GM10266 (cell line): ENCODE measurements around the gene PVALEF.

Experiments used
- DNase-seq: peaks from one replicate; pipeline ENCODE4 v3.0.0; 2012; ENCODE audit errors: extremely low spot score
- TF ChIP-seq, protein P1 (sequence below): IDR thresholded peaks from 2 replicates; pipeline ENCODE4 v1.5.1; 2012; ENCODE audit warnings: mild to moderate bottlenecking, low read depth; ENCODE audit not compliant: control insufficient read depth, insufficient read depth; ENCODE audit errors: missing control alignments

PVALEF gene

DNA sequence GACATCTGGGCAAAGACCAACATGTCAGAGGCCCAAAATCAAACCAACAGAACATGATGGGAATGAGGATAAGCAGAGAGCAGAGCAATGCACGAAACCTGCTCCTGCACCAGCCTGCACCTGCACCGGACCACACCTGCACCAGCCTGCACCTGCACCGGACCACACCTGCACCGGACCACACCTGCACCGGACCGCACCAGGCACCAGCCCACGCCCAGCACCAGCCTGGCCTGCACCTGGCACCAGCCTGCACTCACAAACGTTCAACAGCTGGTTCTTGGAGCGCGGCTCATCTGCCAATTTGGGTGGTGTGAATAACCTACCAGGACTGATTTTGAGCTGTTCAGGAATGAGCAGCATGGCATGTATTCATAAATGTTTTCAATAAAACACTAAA lies 39.3 kb downstream of the PVALEF start:
- TF ChIP-seq, protein P1, sequence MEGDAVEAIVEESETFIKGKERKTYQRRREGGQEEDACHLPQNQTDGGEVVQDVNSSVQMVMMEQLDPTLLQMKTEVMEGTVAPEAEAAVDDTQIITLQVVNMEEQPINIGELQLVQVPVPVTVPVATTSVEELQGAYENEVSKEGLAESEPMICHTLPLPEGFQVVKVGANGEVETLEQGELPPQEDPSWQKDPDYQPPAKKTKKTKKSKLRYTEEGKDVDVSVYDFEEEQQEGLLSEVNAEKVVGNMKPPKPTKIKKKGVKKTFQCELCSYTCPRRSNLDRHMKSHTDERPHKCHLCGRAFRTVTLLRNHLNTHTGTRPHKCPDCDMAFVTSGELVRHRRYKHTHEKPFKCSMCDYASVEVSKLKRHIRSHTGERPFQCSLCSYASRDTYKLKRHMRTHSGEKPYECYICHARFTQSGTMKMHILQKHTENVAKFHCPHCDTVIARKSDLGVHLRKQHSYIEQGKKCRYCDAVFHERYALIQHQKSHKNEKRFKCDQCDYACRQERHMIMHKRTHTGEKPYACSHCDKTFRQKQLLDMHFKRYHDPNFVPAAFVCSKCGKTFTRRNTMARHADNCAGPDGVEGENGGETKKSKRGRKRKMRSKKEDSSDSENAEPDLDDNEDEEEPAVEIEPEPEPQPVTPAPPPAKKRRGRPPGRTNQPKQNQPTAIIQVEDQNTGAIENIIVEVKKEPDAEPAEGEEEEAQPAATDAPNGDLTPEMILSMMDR: no peak
- no peak for DNase-seq

DNA sequence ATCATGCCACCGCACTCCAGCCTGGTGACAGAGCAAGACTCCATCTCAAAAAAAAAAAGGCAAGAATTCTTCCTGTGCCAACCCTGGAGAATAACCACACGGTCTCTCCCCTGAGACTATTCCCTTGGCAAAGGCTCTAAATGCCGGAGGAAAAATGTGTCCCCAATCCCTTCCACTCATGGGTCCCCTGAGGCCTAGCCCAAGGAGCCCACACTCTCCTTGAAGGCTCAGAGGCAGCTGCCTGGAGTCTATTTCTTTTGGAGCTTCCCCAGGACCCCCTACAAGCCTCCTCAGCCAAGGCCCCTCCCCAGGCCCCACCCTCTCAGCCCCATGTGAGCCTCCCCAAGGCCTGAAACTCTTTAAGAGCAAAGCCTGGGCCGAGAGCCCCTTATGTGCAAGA lies 40.9 kb downstream of the PVALEF start:
- TF ChIP-seq, protein P1: no peak
- no peak for DNase-seq

DNA sequence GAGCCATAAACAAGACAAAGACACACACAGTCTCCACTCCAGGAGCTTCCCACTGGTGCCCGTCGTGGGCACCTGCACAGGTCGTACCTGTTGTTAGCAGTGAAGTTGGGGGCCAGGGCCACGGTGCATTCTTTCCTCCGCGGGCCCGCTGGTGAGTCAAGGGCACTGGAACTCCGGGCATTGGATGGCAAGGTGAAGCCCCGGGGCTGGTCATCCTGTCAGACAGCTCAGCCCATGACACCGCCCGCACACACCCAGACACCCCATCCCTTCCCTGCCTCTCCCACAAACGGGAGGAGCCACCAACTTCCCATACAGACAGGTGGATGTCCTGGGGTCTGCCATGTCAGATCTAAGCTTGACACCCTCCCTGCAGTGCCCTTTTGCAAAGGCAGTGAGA lies 41.4 kb downstream of the PVALEF start:
- TF ChIP-seq, protein P1: no peak
- no peak for DNase-seq

DNA sequence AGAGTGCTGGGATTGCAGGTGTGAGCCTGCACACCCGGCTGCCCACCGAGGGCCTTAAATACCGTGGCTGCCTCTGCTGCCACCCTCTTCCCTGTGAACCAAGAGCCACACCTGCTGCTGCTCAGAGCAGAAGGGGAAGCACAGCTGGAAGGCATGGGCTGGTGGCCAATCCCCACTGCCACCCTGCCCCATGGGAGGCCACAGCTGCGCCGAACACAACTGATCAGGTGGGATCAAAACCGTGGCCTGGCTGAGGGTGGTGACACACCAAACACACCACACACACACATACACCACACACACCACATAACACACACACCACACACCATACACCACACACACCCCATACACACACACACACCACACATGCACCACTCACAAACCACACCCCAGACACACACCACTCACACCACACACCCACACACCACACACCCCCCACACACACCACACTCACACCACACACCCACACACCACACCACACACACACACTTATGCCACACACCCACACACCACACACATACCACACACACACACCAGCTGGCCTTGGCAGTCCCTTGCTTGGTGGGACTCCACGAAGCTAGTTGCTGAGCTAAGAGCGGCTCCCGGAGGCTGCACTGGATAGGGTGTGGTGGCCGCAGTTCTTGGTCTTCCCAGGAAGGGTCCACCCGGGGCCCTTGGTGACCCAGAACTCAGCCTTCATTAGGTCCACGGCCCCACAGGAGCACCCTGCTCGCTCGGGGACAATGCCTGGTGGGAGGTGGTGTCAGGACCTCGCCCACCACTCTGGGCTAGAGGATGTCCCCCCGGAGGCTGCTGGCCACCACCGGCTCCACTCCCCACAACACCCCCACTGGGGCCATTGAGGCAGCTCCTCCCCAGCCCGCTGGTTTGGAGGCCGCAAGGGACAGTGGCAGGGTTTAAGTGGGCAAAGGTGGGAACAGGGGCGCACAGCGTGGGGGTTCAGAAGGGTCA lies 42.6 kb downstream of the PVALEF start:
- DNase-seq: no peak

DNA sequence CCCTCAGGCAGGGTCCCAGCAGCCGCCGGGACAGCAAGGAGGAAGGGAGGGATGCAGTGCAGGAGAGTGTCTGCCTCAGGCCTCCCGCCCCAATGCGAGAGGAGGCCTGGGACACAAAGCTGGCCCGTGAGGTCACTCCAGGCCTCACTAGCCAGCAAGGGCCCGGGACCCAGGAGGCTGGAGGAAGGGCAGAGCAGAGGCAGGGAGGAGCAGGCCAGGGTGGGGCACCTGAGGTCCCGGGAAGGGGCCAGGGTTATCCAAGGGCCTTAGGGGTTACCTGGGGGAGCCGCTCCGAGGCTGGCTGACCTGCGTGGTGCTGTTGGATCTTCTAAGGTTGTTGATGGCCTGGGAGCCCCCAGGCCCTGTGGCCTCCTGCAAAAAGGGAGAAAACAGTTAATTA lies 43.3 kb downstream of the PVALEF start:
- TF ChIP-seq, protein P1: no peak
- DNase-seq: no peak

More for the DNA sequence above, 42.6 kb downstream of the PVALEF start:
- TF ChIP-seq, protein P1: no peak

DNA sequence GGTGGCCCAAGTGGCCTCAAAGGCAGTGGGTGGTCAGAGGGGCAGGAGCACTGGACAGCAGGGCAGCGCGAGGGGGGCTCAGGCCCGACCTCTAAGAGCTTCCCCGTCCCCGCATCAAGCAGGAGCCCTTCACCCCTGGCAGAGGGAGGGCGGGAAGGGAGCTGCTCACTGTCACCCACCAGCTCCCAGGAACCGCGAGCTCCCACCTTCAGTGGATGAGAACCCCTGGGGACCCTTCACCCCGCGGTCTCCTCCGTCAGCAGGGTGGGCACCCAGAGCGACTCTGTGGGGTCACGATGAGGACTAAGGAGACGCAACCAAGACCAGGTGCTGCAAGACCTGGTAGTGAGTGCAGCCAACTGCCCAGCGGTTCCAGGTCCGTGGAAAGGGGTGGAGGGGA lies 43.8 kb downstream of the PVALEF start:
- TF ChIP-seq, protein P1: no peak
- DNase-seq: no peak

DNA sequence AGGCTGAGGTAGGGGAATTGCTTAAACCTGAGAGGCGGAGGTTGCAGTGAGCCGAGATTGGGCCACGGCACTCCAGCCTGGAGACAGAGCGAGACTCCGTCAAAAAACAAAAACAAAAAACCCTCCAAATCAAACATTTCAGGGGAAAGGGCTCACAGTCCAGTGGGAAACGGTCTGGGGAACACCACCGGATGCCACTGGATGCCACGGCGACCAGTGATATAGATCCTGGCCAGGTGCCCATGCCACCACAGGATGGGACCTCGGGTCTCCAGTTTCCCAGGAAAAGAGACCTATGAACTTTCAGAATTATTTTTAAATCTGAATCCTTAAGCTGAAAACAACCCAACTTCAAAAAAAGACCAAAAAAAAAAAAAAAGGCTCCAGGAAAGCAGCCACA lies 45.2 kb downstream of the PVALEF start:
- TF ChIP-seq, protein P1: no peak
- no peak for DNase-seq
